GM23248 (cell line): ENCODE results near the gene ZNF878.

ENCODE experiments used
- EZH2 ChIP-seq: fragments of 200-600 bp; sonication (generic); IDR thresholded peaks from 2 replicates; pipeline ENCODE4 v1.6.1; 2018; ENCODE audit warnings: antibody characterized with exemption, mild to moderate bottlenecking; ENCODE audit not compliant: insufficient read depth, poor library complexity, severe bottlenecking
- EZH2phosphoT487 ChIP-seq: fragments of 200-600 bp; sonication (generic); IDR thresholded peaks from 2 replicates; pipeline ENCODE4 v1.6.1; 2018; ENCODE audit warnings: antibody characterized with exemption, moderate library complexity, mild to moderate bottlenecking, low read depth; ENCODE audit not compliant: insufficient read depth

GRCh38 chr19:12055784-12056183 is 3.0 kb upstream of the ZNF878 start:
- no peak for TF ChIP-seq EZH2
- TF ChIP-seq EZH2phosphoT487: no peak
